Inflammatory macrophage treated with lipopolysaccharide for 4 hours (primary cell): Measurements from ENCODE around the gene ERGIC1.
"Not testable (repeated sequence)": the region's sequence is repeated elsewhere in the genome, so short reads cannot be mapped to it uniquely, and the experiment has no call there.

Experiments
- DNase-seq: peaks from one replicate; pipeline ENCODE4 v3.0.0-alpha.2; 2020

The ERGIC1 gene

GRCh38 chr5:172883066-172883465 lies 49.0 kb downstream of the ERGIC1 start:
- DNase-seq, result peak; percentile 68

DNA sequence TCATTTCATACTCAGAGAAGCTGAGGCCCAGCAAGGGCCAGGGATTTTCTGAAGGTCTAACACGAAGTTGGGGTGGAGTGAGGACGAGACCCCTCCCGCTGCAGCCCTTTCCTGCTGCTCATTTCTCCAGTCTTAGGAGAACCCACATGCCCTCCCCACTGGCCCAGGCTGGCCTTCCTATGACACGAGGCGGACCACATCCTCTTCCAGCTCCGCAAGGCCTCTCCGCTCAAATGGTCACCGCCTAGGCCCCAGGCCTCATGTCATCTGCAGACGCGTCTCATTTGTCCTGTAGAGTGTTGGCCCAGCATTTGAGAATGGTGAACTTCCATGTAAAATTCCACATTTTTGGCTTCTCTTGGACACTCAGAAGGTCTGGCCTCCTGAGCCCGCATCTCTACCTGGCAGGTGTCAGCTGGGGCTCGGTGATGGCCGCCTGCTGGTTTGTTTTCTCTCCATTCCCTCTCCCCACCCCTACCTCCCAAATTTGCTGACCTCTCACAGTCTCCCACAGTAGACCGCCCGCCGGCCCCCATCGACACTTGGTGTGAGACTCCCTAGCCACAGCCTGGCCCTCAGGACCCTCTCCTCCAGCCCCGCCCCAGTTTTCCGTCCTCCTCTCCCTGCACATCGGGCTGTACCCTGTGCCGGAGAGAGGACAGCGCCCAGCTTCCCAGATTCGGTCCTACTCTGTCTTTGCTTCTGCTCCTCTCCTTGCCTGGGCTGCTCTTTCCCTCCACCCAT lies 51.7 kb downstream of the ERGIC1 start:
- peak; percentile 75 for DNase-seq

DNA sequence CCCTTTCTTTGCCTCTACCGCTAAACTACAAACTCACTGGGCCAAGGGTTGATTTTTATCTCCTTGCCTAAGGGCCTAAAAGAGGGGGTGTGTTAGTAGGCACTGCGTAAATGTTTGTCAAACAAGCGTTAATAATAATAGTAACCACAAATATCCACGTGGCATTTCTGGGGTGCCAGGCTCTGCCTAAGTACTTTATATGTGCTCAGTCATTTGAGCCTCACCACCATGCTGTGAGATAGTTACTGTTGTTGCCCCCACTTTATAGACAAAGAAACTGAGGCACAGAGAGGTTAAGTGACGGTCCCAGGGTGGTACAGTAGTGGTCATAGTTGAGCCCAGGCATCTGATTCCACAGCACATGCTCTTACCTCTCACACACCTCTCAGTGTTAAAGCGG lies 52.4 kb downstream of the ERGIC1 start:
- no peak for DNase-seq

GRCh38 chr5:172886974-172887501 lies 53.0 kb downstream of the ERGIC1 start:
- peak; percentile 100 for DNase-seq

DNA sequence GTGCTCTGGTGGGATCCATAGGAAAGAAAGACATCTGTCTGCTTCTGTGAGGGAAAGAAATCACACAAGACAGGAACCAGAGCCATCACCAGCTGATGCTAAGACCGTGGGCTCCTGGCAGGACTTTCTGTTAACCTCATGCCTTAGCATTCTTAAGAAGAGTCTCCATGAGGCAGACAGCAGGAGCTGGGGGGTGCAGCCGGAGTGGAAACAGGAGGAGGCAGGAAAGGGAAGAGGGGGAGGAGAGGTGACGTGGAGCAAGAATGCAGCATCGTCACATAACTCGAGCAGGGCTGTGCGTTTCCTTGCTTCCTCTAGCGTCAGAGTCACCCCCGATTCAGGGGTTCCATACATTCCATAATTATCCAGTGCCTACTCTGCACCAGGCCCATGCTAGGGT lies 53.6 kb downstream of the ERGIC1 start:
- DNase-seq, result peak; percentile 81

- DNase-seq, result no peak
These were observed 56.6 kb downstream of the ERGIC1 start for GRCh38 chr5:172890659-172891058.

DNA sequence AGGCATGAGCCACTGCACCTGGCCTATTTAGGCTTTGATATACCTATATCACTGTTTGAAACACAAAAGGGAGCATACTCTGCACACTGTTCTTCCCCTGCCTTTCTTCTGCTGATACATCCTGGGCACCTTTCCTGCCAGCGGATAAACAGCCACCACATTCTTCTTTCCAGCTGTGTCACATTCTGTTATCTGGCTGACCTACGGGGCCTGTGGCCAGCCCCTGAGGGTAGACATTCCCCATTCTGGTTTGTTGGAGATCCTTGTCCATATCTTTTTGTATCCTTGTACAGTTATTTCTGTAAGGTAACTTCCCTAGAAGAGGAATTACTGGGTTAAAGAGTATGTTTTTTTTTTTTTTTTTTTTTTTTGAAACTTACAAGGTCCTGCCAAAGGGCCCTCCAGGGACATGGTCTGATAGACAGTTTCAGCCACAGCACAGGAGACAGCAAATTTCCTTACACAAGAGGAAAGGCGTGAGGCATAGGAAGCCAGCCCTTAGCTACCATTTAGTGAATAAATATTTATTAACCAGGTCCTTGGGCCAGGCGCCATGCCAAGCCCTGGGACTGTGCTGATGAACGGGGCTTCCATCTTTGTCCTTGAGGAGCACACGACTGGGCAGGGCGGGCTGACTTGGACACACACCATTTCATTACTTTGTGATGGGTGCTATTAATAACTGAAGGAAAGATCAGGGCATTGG lies 57.8 kb downstream of the ERGIC1 start:
- DNase-seq, result no peak

- DNase-seq, result no peak
These were observed 58.7 kb downstream of the ERGIC1 start for GRCh38 chr5:172892713-172893112.

- no peak for DNase-seq
These were observed 60.8 kb downstream of the ERGIC1 start for GRCh38 chr5:172894767-172895388.

GRCh38 chr5:172895549-172895948 lies 61.5 kb downstream of the ERGIC1 start:
- peak; percentile 31 for DNase-seq

- no peak for DNase-seq
These were observed 62.4 kb downstream of the ERGIC1 start for GRCh38 chr5:172896465-172896864.

GRCh38 chr5:172897067-172897466 lies 63.0 kb downstream of the ERGIC1 start:
- DNase-seq, result not testable (repeated sequence)

DNA sequence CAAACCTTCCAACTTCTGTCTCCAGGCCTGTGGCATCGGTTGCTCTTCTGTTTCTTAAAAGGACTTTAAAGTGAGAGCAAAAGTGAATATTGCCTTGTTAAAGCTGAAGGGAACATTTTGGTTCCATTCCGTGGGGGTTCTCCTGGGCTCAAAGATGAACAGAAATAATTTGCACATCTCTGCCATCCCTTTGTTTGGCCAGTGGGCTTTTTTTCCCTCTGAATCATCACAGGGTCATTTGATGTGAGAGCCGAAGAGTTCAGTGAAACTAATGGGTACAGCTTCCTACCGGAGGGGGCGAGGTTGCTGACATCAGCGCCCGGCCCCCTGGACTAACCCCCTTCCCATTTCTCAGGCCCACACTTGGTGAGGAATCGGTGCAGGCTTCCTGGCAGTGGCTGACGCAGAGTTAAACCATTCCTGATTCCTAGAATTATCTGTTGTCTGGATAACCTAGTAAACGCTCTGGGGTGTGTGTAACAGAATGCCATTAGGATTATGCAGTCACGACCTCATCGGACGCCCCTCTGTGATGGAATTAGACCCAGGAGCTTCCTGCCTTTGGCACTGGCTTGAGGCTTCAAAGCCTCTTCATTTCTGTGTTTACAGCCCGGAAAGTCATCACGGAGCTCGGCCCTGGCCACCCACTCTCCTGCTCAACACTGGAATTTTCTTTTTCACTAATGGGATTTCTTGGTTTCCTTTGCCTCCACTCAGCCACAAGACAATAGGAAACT lies 63.6 kb downstream of the ERGIC1 start:
- peak; percentile 65 for DNase-seq

DNA sequence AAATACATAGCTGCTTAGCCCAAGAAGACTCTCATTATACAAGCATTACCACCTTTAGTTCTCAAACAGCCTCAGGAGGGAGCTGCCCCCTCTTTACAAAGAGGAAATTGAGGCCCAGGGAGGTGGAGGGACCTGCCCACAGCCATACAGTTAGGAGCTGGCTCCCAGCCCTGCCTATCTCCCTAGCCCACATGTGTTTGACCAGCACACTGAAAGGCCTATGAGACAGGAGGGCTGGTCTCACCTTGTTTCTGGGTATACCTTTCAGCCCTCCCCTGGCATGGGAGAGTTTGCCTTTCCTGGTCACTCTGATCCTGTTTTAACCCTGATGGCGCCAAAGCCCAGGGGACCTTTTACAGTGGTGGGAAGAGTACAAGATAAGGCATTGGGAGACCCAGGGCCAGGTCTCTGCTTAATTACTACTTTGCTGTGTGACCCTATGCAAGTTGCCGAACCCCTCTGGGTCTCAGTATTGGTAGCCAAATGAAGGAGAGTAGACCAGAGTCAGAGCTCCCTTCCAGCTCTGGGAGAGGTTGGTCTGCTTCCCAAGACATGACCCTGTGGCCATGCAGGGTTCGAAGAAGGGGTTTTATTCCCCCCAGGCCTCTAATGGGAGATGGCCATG lies 64.3 kb downstream of the ERGIC1 start:
- no peak for DNase-seq

DNA sequence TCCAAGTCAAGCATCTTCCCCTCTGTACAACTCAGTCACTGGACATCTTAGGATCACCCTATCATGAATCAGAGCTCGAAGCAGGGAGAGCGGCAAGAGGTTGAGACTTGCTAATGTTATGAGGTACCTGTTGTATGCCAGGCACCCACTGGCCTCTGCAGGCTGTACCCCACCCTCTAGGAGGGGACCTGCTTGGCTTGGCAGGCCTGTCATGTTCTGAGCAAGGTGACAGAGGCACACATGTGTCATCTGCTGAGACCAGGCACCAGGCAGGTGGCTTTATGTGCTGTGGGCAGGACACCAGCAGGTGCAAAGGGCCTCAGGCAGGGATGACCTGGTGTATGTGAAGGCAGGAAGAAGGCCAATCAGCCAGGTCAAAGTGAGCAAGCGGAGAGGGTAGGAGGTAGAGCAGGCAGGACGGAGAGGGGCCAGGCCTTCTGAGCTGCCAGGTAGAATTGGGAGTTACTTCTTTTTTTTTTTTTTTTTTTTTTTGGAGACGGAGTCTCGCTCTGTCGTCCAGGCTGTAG lies 64.9 kb downstream of the ERGIC1 start:
- no peak for DNase-seq

GRCh38 chr5:172899436-172899835 lies 65.4 kb downstream of the ERGIC1 start:
- DNase-seq, result no peak

- DNase-seq, result no peak
These were observed 67.1 kb downstream of the ERGIC1 start for GRCh38 chr5:172901012-172901780.

GRCh38 chr5:172901788-172902496 lies 67.9 kb downstream of the ERGIC1 start:
- no peak for DNase-seq

DNA sequence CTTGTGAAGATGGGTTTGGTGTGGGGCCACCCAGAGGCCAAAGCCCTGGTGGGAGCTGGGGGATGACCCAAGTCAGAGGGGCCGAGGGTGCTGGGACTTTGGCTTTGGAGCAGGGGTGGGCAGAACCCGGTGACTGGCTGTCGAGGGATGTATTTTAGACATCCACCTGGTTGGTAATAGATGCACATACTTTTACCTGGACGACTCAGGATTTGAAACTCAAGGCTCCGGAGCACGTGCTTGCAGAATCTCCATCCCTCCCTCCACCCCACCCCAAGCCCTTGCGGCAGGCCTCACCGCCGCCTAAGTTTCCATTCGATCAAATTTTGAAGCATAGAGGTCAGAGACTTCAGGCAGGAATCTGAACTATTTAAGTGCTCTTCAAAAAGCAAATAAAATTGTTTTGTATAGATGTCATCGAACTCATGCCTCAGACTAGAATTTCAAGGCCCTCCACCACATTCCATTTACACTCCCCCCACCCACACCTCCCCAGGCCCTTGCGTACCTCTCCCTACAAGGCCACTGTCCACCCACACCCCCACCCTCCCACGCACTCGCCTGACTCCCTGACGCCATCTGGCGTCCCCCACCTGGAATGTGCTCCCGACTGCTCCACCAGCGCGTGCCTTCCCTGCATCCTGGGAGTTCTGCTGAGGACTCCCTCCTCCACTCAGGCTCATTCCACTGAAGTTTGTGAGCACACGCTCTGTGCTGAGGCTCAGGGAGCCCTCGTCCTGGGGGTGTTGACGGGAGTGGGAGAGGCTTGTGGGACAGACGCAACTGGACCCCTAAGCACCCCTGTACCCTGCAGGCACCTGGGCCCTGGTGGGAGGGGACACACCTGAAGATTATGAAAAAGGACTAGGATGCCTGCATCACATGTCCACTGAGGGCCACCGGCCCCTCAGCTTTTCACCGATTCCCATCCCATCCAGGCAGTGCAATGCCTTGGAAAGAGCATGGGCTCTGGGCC lies 68.7 kb downstream of the ERGIC1 start:
- no peak for DNase-seq

DNA sequence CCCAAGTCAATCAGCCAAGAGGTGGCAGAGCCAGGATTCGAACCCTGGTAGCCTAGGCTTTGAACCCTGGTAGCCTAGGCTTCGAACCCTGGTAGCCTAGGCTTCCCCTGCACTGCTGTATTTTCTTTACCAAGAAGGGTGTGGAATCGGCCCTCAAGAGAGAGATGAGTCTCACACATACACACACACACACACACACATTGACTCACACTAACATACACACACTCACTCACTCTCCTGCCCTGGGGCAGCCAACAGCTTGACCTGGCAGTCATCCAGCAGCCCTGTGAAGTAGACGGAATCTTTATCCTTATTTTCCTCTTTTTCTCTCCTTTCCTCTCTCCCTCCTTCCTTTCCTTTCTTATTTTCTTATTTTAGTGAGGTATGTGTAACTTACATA lies 69.7 kb downstream of the ERGIC1 start:
- DNase-seq, result no peak
